ENCODE data around the gene CDC45. TPM values are rescaled to one million over a fixed set of nuclear protein-coding genes. Genes with fewer than 3 reads are reported as not detected.

CDC45 gene
- total RNA-seq, 1 donor from 2014 or later: 2.2 TPM

DNA sequence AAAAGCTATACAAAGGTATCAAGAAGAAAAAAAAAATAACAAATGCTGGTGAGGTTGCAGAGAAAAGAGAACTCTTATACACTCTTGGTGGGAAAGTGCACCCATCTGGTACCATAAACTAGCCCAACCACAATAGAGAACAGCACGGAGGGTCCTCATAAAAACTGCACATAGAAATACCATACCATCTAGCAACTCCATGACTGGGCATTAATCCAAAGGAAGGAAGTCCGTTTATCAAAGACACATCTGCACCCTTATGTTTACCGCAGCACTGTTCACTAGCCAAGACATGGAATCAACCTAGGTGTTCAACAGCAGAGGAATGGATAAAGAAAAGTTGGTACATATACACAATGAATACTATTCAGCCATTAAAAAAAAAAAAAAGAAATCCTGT is 55.3 kb downstream of the CDC45 start:
- no peak for TF ChIP-seq CTCF (IDR thresholded peaks at IDR 0.05)
- H3K4me3 Mint-ChIP-seq (ENCODE audit: unreplicated experiment): no peak overlapping the region
- DNase-seq (ENCODE audit: low spot score): no peak
- no peaks in the 10 kb centered on the region for H3K9me3 Mint-ChIP-seq (ENCODE audit: low read depth)
- peaks cover 20% of the 10 kb centered on the region for H3K27me3 Mint-ChIP-seq (ENCODE audit: low read depth)
- no peaks in the 10 kb centered on the region for H3K4me1 Mint-ChIP-seq (ENCODE audit: low read depth)
- no peaks in the 10 kb centered on the region for H3K36me3 Mint-ChIP-seq (ENCODE audit: low read depth)
- no peak overlapping the region for H3K27ac Mint-ChIP-seq (ENCODE audit: unreplicated experiment)

- no peaks in the 10 kb centered on the region for H3K9me3 Mint-ChIP-seq (ENCODE audit: low read depth)
- TF ChIP-seq CTCF (IDR thresholded peaks at IDR 0.05): no peak
- no peaks in the 10 kb centered on the region for H3K4me1 Mint-ChIP-seq (ENCODE audit: low read depth)
- H3K36me3 Mint-ChIP-seq (ENCODE audit: low read depth): no peaks in the 10 kb centered on the region
- H3K27ac Mint-ChIP-seq (ENCODE audit: unreplicated experiment): no peak overlapping the region
- peak; percentile 19 for DNase-seq (ENCODE audit: low spot score)
- H3K4me3 Mint-ChIP-seq (ENCODE audit: unreplicated experiment): no peak overlapping the region
- peaks cover 15% of the 10 kb centered on the region for H3K27me3 Mint-ChIP-seq (ENCODE audit: low read depth)
Observed at GRCh38 chr22:19536564-19536963, 56.8 kb downstream of the CDC45 start.

GRCh38 chr22:19537941-19538488 is 58.3 kb downstream of the CDC45 start:
- H3K4me3 Mint-ChIP-seq (ENCODE audit: unreplicated experiment): no peak overlapping the region
- no peaks in the 10 kb centered on the region for H3K9me3 Mint-ChIP-seq (ENCODE audit: low read depth)

GRCh38 chr22:19540394-19540793 is 60.7 kb downstream of the CDC45 start:
- DNase-seq (ENCODE audit: low spot score): no peak
- TF ChIP-seq CTCF (IDR thresholded peaks at IDR 0.05): no peak
- H3K9me3 Mint-ChIP-seq (ENCODE audit: low read depth): no peaks in the 10 kb centered on the region
- H3K4me3 Mint-ChIP-seq (ENCODE audit: unreplicated experiment): no peak overlapping the region
- H3K4me1 Mint-ChIP-seq (ENCODE audit: low read depth): peaks cover 4% of the 10 kb centered on the region
- H3K27me3 Mint-ChIP-seq (ENCODE audit: low read depth): peaks cover 18% of the 10 kb centered on the region
- no peak overlapping the region for H3K27ac Mint-ChIP-seq (ENCODE audit: unreplicated experiment)
- no peaks in the 10 kb centered on the region for H3K36me3 Mint-ChIP-seq (ENCODE audit: low read depth)

More at GRCh38 chr22:19537941-19538488, 58.3 kb downstream of the CDC45 start:
- no peaks in the 10 kb centered on the region for H3K4me1 Mint-ChIP-seq (ENCODE audit: low read depth)
- no peak overlapping the region for H3K27ac Mint-ChIP-seq (ENCODE audit: unreplicated experiment)
- peaks cover 17% of the 10 kb centered on the region for H3K27me3 Mint-ChIP-seq (ENCODE audit: low read depth)
- peak; percentile 12 for DNase-seq (ENCODE audit: low spot score)
- no peaks in the 10 kb centered on the region for H3K36me3 Mint-ChIP-seq (ENCODE audit: low read depth)
- TF ChIP-seq CTCF (IDR thresholded peaks at IDR 0.05): no peak

- H3K4me3 Mint-ChIP-seq (ENCODE audit: unreplicated experiment): no peak overlapping the region
- H3K36me3 Mint-ChIP-seq (ENCODE audit: low read depth): no peaks in the 10 kb centered on the region
- H3K27ac Mint-ChIP-seq (ENCODE audit: unreplicated experiment): no peak overlapping the region
- H3K27me3 Mint-ChIP-seq (ENCODE audit: low read depth): peaks cover 9% of the 10 kb centered on the region
- DNase-seq (ENCODE audit: low spot score): no peak
- H3K9me3 Mint-ChIP-seq (ENCODE audit: low read depth): no peaks in the 10 kb centered on the region
- no peak for TF ChIP-seq CTCF (IDR thresholded peaks at IDR 0.05)
- peaks cover 4% of the 10 kb centered on the region for H3K4me1 Mint-ChIP-seq (ENCODE audit: low read depth)
Observed at GRCh38 chr22:19543970-19544708, 64.4 kb downstream of the CDC45 start.

All from chondrocyte (in vitro differentiated cells).